IMR-90 (cell line): ENCODE data around the gene TXNDC8. TPM values are rescaled to one million over a fixed set of nuclear protein-coding genes. Genes with fewer than 3 reads are reported as not detected.

ENCODE experiments used
- ATAC-seq: fragments of 200-7000 bp; cut with Tn5 transposase; 2 replicates; pipeline ENCODE4 v1.9.1; 2020; ENCODE audit warnings: low read depth, mild to moderate bottlenecking, moderate library complexity
- BruUV-seq: library from RNA; stranded (reverse); fragments of 400-500 nt; replicated peaks from 2 replicates; lab custom pipeline; 2021; lab: Mats Ljungman, UMichigan
- CTCF ChIA-PET: fragments of 300-600 bp; formaldehyde crosslinking; extraction: SDS; loops from one replicate; lab custom pipeline; 2021; ENCODE audit warnings: antibody characterized with exemption; lab: Yijun Ruan, JAX
- POLR2A ChIA-PET: fragments of 300-600 bp; sonication (Branson Sonifier 250); formaldehyde crosslinking; loops from one replicate; lab custom pipeline; 2022; ENCODE audit warnings: antibody characterized with exemption; ENCODE audit not compliant: unreplicated experiment; lab: Charles Lee
- DNase-seq: peaks from one replicate; pipeline ENCODE4 v3.0.0; 2013
- H2AFZ ChIP-seq: replicated peaks from 2 replicates; pipeline ENCODE3; 2013; ENCODE audit warnings: low read length, mild to moderate bottlenecking; ENCODE audit not compliant: poor library complexity
- H2AK5ac ChIP-seq: 2 replicates; pipeline ENCODE4 v1.6.1; 2013; ENCODE audit warnings: low read depth, low read length, inconsistent platforms
- H2AK9ac ChIP-seq: replicated peaks from 2 replicates; pipeline ENCODE3; 2013; ENCODE audit warnings: mild to moderate bottlenecking, low read depth, low read length, moderate library complexity; ENCODE audit not compliant: poor library complexity
- H2BK120ac ChIP-seq: 2 replicates; pipeline ENCODE4 v1.6.1; 2013; ENCODE audit warnings: low read depth, low read length, inconsistent platforms
- H2BK15ac ChIP-seq: 3 replicates; pipeline ENCODE4 v1.6.1; 2013; ENCODE audit warnings: low read depth, low read length, inconsistent platforms
- H2BK20ac ChIP-seq: 2 replicates; pipeline ENCODE4 v1.6.1; 2013; ENCODE audit warnings: low read depth, mild to moderate bottlenecking, inconsistent platforms, low read length, moderate library complexity
- H2BK5ac ChIP-seq: 2 replicates; pipeline ENCODE4 v1.6.1; 2013; ENCODE audit warnings: mild to moderate bottlenecking, low read depth, low read length, inconsistent platforms; ENCODE audit not compliant: poor library complexity, severe bottlenecking
- H3K14ac ChIP-seq: replicated peaks from 2 replicates; pipeline ENCODE4 v1.6.1; 2013; ENCODE audit warnings: low read depth, low read length, inconsistent platforms
- H3K18ac ChIP-seq: 2 replicates; pipeline ENCODE4 v1.6.1; 2013; ENCODE audit warnings: low read depth, low read length, control low read depth
- H3K23ac ChIP-seq: 2 replicates; pipeline ENCODE4 v1.6.1; 2013; ENCODE audit warnings: low read depth, low read length, inconsistent platforms
- H3K27ac ChIP-seq: 2 replicates; pipeline ENCODE4 v1.5.1; 2013; ENCODE audit warnings: mild to moderate bottlenecking, control low read depth, low read length; ENCODE audit not compliant: insufficient read depth
- H3K27me3 ChIP-seq: 2 replicates; pipeline ENCODE4 v1.6.1; 2013; ENCODE audit warnings: low read length; ENCODE audit not compliant: control insufficient read depth, insufficient read depth
- H3K36me3 ChIP-seq: 2 replicates; pipeline ENCODE4 v1.6.1; 2013; ENCODE audit warnings: low read length, mixed read lengths; ENCODE audit not compliant: control insufficient read depth, insufficient read depth
- H3K4ac ChIP-seq: 2 replicates; pipeline ENCODE4 v1.6.1; 2013; ENCODE audit warnings: low read depth, low read length, inconsistent platforms
- H3K4me1 ChIP-seq: 2 replicates; pipeline ENCODE4 v1.6.1; 2013; ENCODE audit warnings: low read length, mixed read lengths; ENCODE audit not compliant: control insufficient read depth, insufficient read depth
- H3K4me2 ChIP-seq: 2 replicates; pipeline ENCODE4 v1.6.1; 2013; ENCODE audit warnings: low read depth, mild to moderate bottlenecking, control low read depth, low read length, moderate library complexity
- H3K4me3 ChIP-seq: 2 replicates; pipeline ENCODE4 v1.5.1; 2013; ENCODE audit warnings: low read depth, mild to moderate bottlenecking, control low read depth, low read length, moderate library complexity; ENCODE audit not compliant: insufficient read depth
- H3K56ac ChIP-seq: 2 replicates; pipeline ENCODE4 v1.6.1; 2013; ENCODE audit warnings: low read length, inconsistent platforms; ENCODE audit not compliant: insufficient read depth; ENCODE audit errors: extremely low read depth
- H3K79me1 ChIP-seq, 2 experiments: 2 replicates each; pipeline ENCODE4 v1.6.1; 2013; ENCODE audit warnings: low read length in 2 of 2, inconsistent platforms in 1 of 2, low read depth in 1 of 2
- H3K9ac ChIP-seq: 2 replicates; pipeline ENCODE4 v1.6.1; 2013; ENCODE audit warnings: low read depth, low read length, control low read depth
- H3K9me1 ChIP-seq: 2 replicates; pipeline ENCODE4 v1.6.1; 2013; ENCODE audit warnings: low read length, inconsistent platforms; ENCODE audit not compliant: insufficient read depth
- H3K9me3 ChIP-seq: 2 replicates; pipeline ENCODE4 v1.6.1; 2013; ENCODE audit warnings: low read length; ENCODE audit not compliant: control insufficient read depth, insufficient read depth
- H4K20me1 ChIP-seq: 2 replicates; pipeline ENCODE4 v1.6.1; 2013; ENCODE audit warnings: low read length, inconsistent platforms; ENCODE audit not compliant: insufficient read depth
- H4K5ac ChIP-seq: 2 replicates; pipeline ENCODE4 v1.6.1; 2013; ENCODE audit warnings: mild to moderate bottlenecking, low read depth, low read length, control low read depth
- H4K8ac ChIP-seq, 2 experiments: 2 replicates each; pipeline ENCODE4 v1.6.1; 2013; ENCODE audit warnings: low read depth in 2 of 2, low read length in 2 of 2, control low read depth in 1 of 2, inconsistent platforms in 1 of 2
- H4K91ac ChIP-seq: 2 replicates; pipeline ENCODE4 v1.6.1; 2013; ENCODE audit warnings: low read depth, low read length, inconsistent platforms; ENCODE audit not compliant: insufficient read depth
- CEBPB ChIP-seq: IDR thresholded peaks from 2 replicates; pipeline ENCODE4 v1.6.1; 2012; ENCODE audit warnings: low read depth, low read length, improper control_type of control experiment
- ELK1 ChIP-seq: fragments of 150-350 bp; IDR thresholded peaks from 2 replicates; pipeline ENCODE4 v1.6.1; 2016; ENCODE audit warnings: low read depth, mild to moderate bottlenecking, low read length, moderate library complexity, borderline replicate concordance
- FOS ChIP-seq: fragments of 150-350 bp; IDR thresholded peaks from 2 replicates; pipeline ENCODE4 v1.6.1; 2016; ENCODE audit warnings: low read depth, low read length
- MAFK ChIP-seq: IDR thresholded peaks from 2 replicates; pipeline ENCODE4 v1.6.1; 2012; ENCODE audit warnings: low read depth, low read length, improper control_type of control experiment
- MAZ ChIP-seq: IDR thresholded peaks from 2 replicates; pipeline ENCODE4 v1.6.1; 2012; ENCODE audit warnings: low read depth, mild to moderate bottlenecking, low read length, improper control_type of control experiment, moderate library complexity, borderline replicate concordance
- MXI1 ChIP-seq: IDR thresholded peaks from 2 replicates; pipeline ENCODE4 v1.6.1; 2012; ENCODE audit warnings: low read depth, mild to moderate bottlenecking, low read length, moderate library complexity, borderline replicate concordance
- NFE2L2 ChIP-seq: fragments of 150-350 bp; IDR thresholded peaks from 2 replicates; pipeline ENCODE4 v1.6.1; 2016; ENCODE audit warnings: low read depth, mild to moderate bottlenecking, low read length
- POLR2A ChIP-seq: IDR thresholded peaks from 2 replicates; pipeline ENCODE4 v1.6.1; 2012; ENCODE audit warnings: mild to moderate bottlenecking, low read depth, low read length
- RAD21 ChIP-seq: IDR thresholded peaks from 2 replicates; pipeline ENCODE4 v1.6.1; 2012; ENCODE audit warnings: low read length, improper control_type of control experiment
- RCOR1 ChIP-seq: IDR thresholded peaks from 2 replicates; pipeline ENCODE4 v1.6.1; 2012; ENCODE audit warnings: mild to moderate bottlenecking, low read length, improper control_type of control experiment; ENCODE audit not compliant: insufficient replicate concordance
- SMC3 ChIP-seq: fragments of 150-350 bp; IDR thresholded peaks from 2 replicates; pipeline ENCODE4 v1.6.1; 2016; ENCODE audit warnings: low read depth, mild to moderate bottlenecking, antibody characterized with exemption, low read length, moderate library complexity
- WGBS, 2 experiments: methylation state at CpG; one replicate each; pipeline versions ENCODE4 v1.1.5 to v1.1.7; 2013; ENCODE audit warnings: missing lambda C conversion rate in 2 of 2; ENCODE audit not compliant: insufficient read length in 1 of 2; ENCODE audit errors: extremely low coverage in 2 of 2; 5-methylcytosine and 5-hydroxymethylcytosine counted together
- dilution Hi-C: fragments of 300-500 bp; cut with HindIII; formaldehyde crosslinking; loops from one replicate; pipeline ENCODE4 v1.14.3; 2018; ENCODE audit warnings: low sequenced_read_pairs; ENCODE audit not compliant: unreplicated experiment
- in situ Hi-C: fragments of 300-500 bp; cut with MboI; formaldehyde crosslinking; loops from 3 replicates; pipeline ENCODE4 v1.14.3; 2019; ENCODE audit warnings: low sequenced_read_pairs, inconsistent platforms, mixed read lengths
- intact Hi-C: fragments of 100-400 bp; cut with micrococcal nuclease; formaldehyde crosslinking; loops from 2 replicates; pipeline ENCODE4 v1.10.0; 2022
- polyA plus RNA-seq, 3 experiments: library from polyadenylated mRNA; depleted of rRNA; stranded (reverse); fragments of >200 nt; gene quantifications; 2 replicates each; pipeline ENCODE4 v1.2.3, GENCODE V29; 2012; ENCODE audit warnings: low replicate concordance in 1 of 3
- total RNA-seq: library from RNA; depleted of rRNA; stranded (reverse); fragments of >200 nt; gene quantifications from 2 replicates; pipeline ENCODE4 v1.2.3, GENCODE V29; 2012

Gene TXNDC8
- total and polyA plus RNA-seq, 2 of the 4 experiments (the other 2 are of a cell fraction): not detected

GRCh38 chr9:110309681-110310080 is 28.0 kb downstream of the TXNDC8 start:
- Histone ChIP-seq H4K20me1 (no peaks in the 10 kb centered on the region), H3K4me1 (no peaks in the 10 kb centered on the region), H2AK5ac (no peak overlapping the region), H2AFZ (no peak overlapping the region), H2BK120ac (no peak overlapping the region), H4K5ac (no peak overlapping the region), H3K9me3 (peaks cover 2% of the 10 kb centered on the region; the same call in 1 of the 2 replicates), H2AK9ac (no peak overlapping the region), H4K91ac (no peak overlapping the region), H3K36me3 (no peaks in the 10 kb centered on the region), H2BK20ac (no peak overlapping the region), H3K14ac (no peak overlapping the region), H3K4me2 (no peak overlapping the region), H3K27me3 (no peaks in the 10 kb centered on the region; the same call in 1 of the 2 replicates), H3K4ac (no peak overlapping the region), H3K27ac (no peak overlapping the region), H3K9ac (no peak overlapping the region), H3K4me3 (no peak overlapping the region), H3K56ac (no peak overlapping the region), H3K18ac (no peak overlapping the region), H3K79me1 (no peaks in the 10 kb centered on the region), H2BK5ac (no peak overlapping the region), H3K23ac (no peak overlapping the region), H3K9me1 (no peaks in the 10 kb centered on the region), H2BK15ac (no peak overlapping the region), H4K8ac (no peak overlapping the region)
- DNase-seq: no peak
- POLR2A ChIA-PET: no interaction called here
- no peak for ATAC-seq
- no peak for TF ChIP-seq ELK1
- TF ChIP-seq SMC3: no peak
- no peak for TF ChIP-seq RCOR1
- no peak for TF ChIP-seq NFE2L2
- TF ChIP-seq RAD21: no peak
- no peak for TF ChIP-seq MXI1
- TF ChIP-seq CEBPB: no peak
- TF ChIP-seq MAFK: no peak
- TF ChIP-seq FOS: no peak
- TF ChIP-seq MAZ: no peak
- TF ChIP-seq POLR2A: no peak
- dilution Hi-C loops (no loop called here), intact Hi-C loops (no loop called here), in situ Hi-C loops (loop anchor here (25.0 kb wide), 1 partner anchor 1028 kb away; the partner anchor contains the start of gene OR2K2)
- CTCF ChIA-PET: interaction anchor here (0.7 kb wide), 1 partner anchor 422 kb away, joined by 3 read pairs; no protein-coding TSS in a partner anchor
- no CpG with 5 or more reads among the region's 1 CpG for WGBS, 2 experiments
- BruUV-seq: no TSS peak
